WTC11 (cell line): Measurements from ENCODE around the gene RALBP1. TPM values are rescaled to one million over a fixed set of nuclear protein-coding genes. Genes with fewer than 3 reads are reported as not detected.

Experiments used
- ATAC-seq: fragments of 200-7000 bp; cut with Tn5 transposase; 2 replicates; pipeline ENCODE4 v1.10.0; 2021; ENCODE audit warnings: mild to moderate bottlenecking, moderate library complexity
- CTCF ChIA-PET: fragments of 300-600 bp; sonication (Branson Sonifier 250); formaldehyde crosslinking; loops from one replicate; lab custom pipeline; 2021; ENCODE audit warnings: antibody characterized with exemption; lab: Charles Lee
- POLR2A ChIA-PET: fragments of 350-600 bp; sonication (Branson Sonifier 250); formaldehyde crosslinking; loops from one replicate; lab custom pipeline; 2021; ENCODE audit warnings: antibody characterized with exemption; lab: Charles Lee
- DNase-seq: peaks from one replicate; pipeline ENCODE4 v3.0.0; 2021; ENCODE audit warnings: low spot score
- H3K27ac Mint-ChIP-seq: 2 replicates; pipeline ENCODE4 v1.8.0; 2021; ENCODE audit warnings: mixed read lengths
- H3K27me3 Mint-ChIP-seq: 2 replicates; pipeline ENCODE4 v1.8.0; 2021; ENCODE audit warnings: low read depth, mild to moderate bottlenecking, moderate library complexity, mixed read lengths
- H3K36me3 Mint-ChIP-seq: 2 replicates; pipeline ENCODE4 v1.8.0; 2021; ENCODE audit warnings: mixed read lengths
- H3K4me1 Mint-ChIP-seq: 2 replicates; pipeline ENCODE4 v1.8.0; 2022; ENCODE audit warnings: mixed read lengths
- H3K4me3 Mint-ChIP-seq: 2 replicates; pipeline ENCODE4 v1.8.0; 2021; ENCODE audit warnings: mild to moderate bottlenecking, moderate library complexity, mixed read lengths
- H3K9me3 Mint-ChIP-seq: 2 replicates; pipeline ENCODE4 v1.8.0; 2021; ENCODE audit warnings: mixed read lengths
- AFF4 ChIP-seq: sonication (generic); formaldehyde crosslinking; IDR thresholded peaks from 2 replicates; pipeline ENCODE4 v1.8.1; 2023; ENCODE audit warnings: mild to moderate bottlenecking, missing genetic modification reagents, borderline replicate concordance
- AR ChIP-seq: fragments of 250-450 bp; sonication (Bioruptor Pico); IDR thresholded peaks from 2 replicates; pipeline ENCODE4 v1.9.0; 2021; ENCODE audit warnings: mild to moderate bottlenecking
- ARID4B ChIP-seq: sonication (generic); formaldehyde crosslinking; IDR thresholded peaks from 2 replicates; pipeline ENCODE4 v1.8.0; 2023; ENCODE audit warnings: missing genetic modification reagents, mild to moderate bottlenecking, borderline replicate concordance
- ATF1 ChIP-seq: sonication (generic); formaldehyde crosslinking; IDR thresholded peaks from 2 replicates; pipeline ENCODE4 v1.8.1; 2023; ENCODE audit warnings: mild to moderate bottlenecking, moderate library complexity, missing genetic modification reagents
- ETV6 ChIP-seq: sonication (generic); formaldehyde crosslinking; IDR thresholded peaks from 2 replicates; pipeline ENCODE4 v1.8.1; 2022; ENCODE audit warnings: mild to moderate bottlenecking, missing genetic modification reagents
- GABPB1 ChIP-seq: sonication (generic); formaldehyde crosslinking; IDR thresholded peaks from 2 replicates; pipeline ENCODE4 v1.8.1; 2023; ENCODE audit warnings: mild to moderate bottlenecking, missing genetic modification reagents
- GRHL2 ChIP-seq: fragments of 250-450 bp; sonication (Bioruptor Pico); IDR thresholded peaks from 2 replicates; pipeline ENCODE4 v1.8.0; 2022; ENCODE audit warnings: mild to moderate bottlenecking, moderate library complexity; ENCODE audit not compliant: insufficient replicate concordance, severe bottlenecking
- GTF2I ChIP-seq: fragments of 250-450 bp; sonication (Bioruptor Pico); conservative IDR thresholded peaks from 2 replicates; pipeline ENCODE4 v1.4.0; 2021; ENCODE audit warnings: mild to moderate bottlenecking
- NFATC4 ChIP-seq: fragments of 250-450 bp; sonication (Bioruptor Pico); IDR thresholded peaks from 2 replicates; pipeline ENCODE4 v1.9.0; 2021; ENCODE audit warnings: mild to moderate bottlenecking
- SMAD3 ChIP-seq: sonication (generic); formaldehyde crosslinking; IDR thresholded peaks from 2 replicates; pipeline ENCODE4 v1.8.0; 2022; ENCODE audit warnings: missing genetic modification reagents, mild to moderate bottlenecking, borderline replicate concordance
- USF2 ChIP-seq: sonication (generic); formaldehyde crosslinking; IDR thresholded peaks from 2 replicates; pipeline ENCODE4 v1.8.1; 2023; ENCODE audit warnings: mild to moderate bottlenecking, missing genetic modification reagents, moderate library complexity
- ZMAT4 ChIP-seq: fragments of 250-450 bp; sonication (Bioruptor Pico); IDR thresholded peaks from 2 replicates; pipeline ENCODE4 v1.9.0; 2021; ENCODE audit warnings: mild to moderate bottlenecking
- ZNF138 ChIP-seq: sonication (generic); formaldehyde crosslinking; conservative IDR thresholded peaks from 2 replicates; pipeline ENCODE4 v1.8.1; 2022; ENCODE audit warnings: mild to moderate bottlenecking, moderate library complexity, missing genetic modification reagents
- ZNF416 ChIP-seq: fragments of 250-450 bp; sonication (Bioruptor Pico); IDR thresholded peaks from 2 replicates; pipeline ENCODE4 v1.9.0; 2021; ENCODE audit warnings: mild to moderate bottlenecking, inconsistent platforms
- ZNF423 ChIP-seq: fragments of 250-450 bp; sonication (Bioruptor Pico); IDR thresholded peaks from 2 replicates; pipeline ENCODE4 v2.1.2; 2022; ENCODE audit warnings: mild to moderate bottlenecking, moderate library complexity
- ZSCAN18 ChIP-seq: fragments of 250-450 bp; sonication (Bioruptor Pico); IDR thresholded peaks from 2 replicates; pipeline ENCODE4 v2.1.2; 2022; ENCODE audit warnings: mild to moderate bottlenecking, moderate library complexity
- total RNA-seq: library from RNA; stranded (reverse); gene quantifications from 3 replicates; pipeline ENCODE4 v1.2.3, GENCODE V29; 2021

RALBP1 gene
- total RNA-seq, 1 experiment from 2014 or later: 69.3 TPM

GRCh38 chr18:9488538-9488937 lies 13.2 kb downstream of the RALBP1 start:
- no peak overlapping the region; the same call in 1 of the 2 replicates for H3K27ac Mint-ChIP-seq
- no peak overlapping the region for H3K4me3 Mint-ChIP-seq
- ChIA-PET POLR2A (no interaction called here), CTCF (no interaction called here)
- no peaks in the 10 kb centered on the region for H3K27me3 Mint-ChIP-seq
- H3K36me3 Mint-ChIP-seq: peaks cover 20% of the 10 kb centered on the region
- ATAC-seq: no peak
- H3K9me3 Mint-ChIP-seq: peaks cover 24% of the 10 kb centered on the region
- peaks cover 6% of the 10 kb centered on the region for H3K4me1 Mint-ChIP-seq
- no peak for DNase-seq
- TF ChIP-seq GABPB1 (CRISPR knock-in tag) (no peak), ZNF423 (CRISPR knock-in tag) (no peak), SMAD3 (CRISPR knock-in tag) (no peak), GRHL2 (CRISPR knock-in tag) (no peak), AFF4 (CRISPR knock-in tag) (no peak), ZNF416 (CRISPR knock-in tag) (no peak), ATF1 (CRISPR knock-in tag) (no peak), ARID4B (CRISPR knock-in tag) (no peak), USF2 (CRISPR knock-in tag) (no peak), ZSCAN18 (CRISPR knock-in tag) (no peak), AR (CRISPR knock-in tag) (no peak), GTF2I (CRISPR knock-in tag) (no peak), ZNF138 (no peak), NFATC4 (CRISPR knock-in tag) (no peak), ETV6 (CRISPR knock-in tag) (no peak), ZMAT4 (no peak)
- TF ChIP-seq, all 79 proteins: peak for 0
